HCT116 (cell line): ENCODE data around the gene GRIN2A. TPM values are rescaled to one million over a fixed set of nuclear protein-coding genes. Genes with fewer than 3 reads are reported as not detected.

Experiments
- ATAC-seq: fragments of 200-7000 bp; cut with Tn5 transposase; 2 replicates; pipeline ENCODE4 v1.9.1; 2020; ENCODE audit warnings: mild to moderate bottlenecking, moderate library complexity
- BruUV-seq: library from RNA; stranded (reverse); fragments of 400-500 nt; replicated peaks from 2 replicates; lab custom pipeline; 2021; lab: Mats Ljungman, UMichigan
- CTCF ChIA-PET: fragments of 300-600 bp; sonication (Branson Sonifier 250); formaldehyde crosslinking; loops from one replicate; lab custom pipeline; 2021; ENCODE audit warnings: antibody characterized with exemption; lab: Charles Lee
- POLR2A ChIA-PET: fragments of 300-600, 350-600 bp; sonication (Branson Sonifier 250); formaldehyde crosslinking; loops from one replicate; lab custom pipeline; 2021; ENCODE audit warnings: antibody characterized with exemption; lab: Charles Lee
- RAD21 ChIA-PET, 2 experiments: fragments of 300-600 bp; sonication (Branson Sonifier 250); formaldehyde crosslinking; loops; one replicate each; lab custom pipeline; 2023; ENCODE audit warnings: low total read pairs in 2 of 2; ENCODE audit not compliant: uncharacterized antibody in 2 of 2, unreplicated experiment in 2 of 2, low non-redundant PET in 1 of 2; lab: Charles Lee
- DNase-seq: peaks from one replicate; pipeline ENCODE4 v3.0.0-alpha.2; 2010; ENCODE audit warnings: low read depth, low spot score
- H2AFZ ChIP-seq: fragments of 200-600 bp; shearing (Covaris generic), sonication (generic); 2 replicates; pipeline ENCODE4 v1.6.1; 2017; ENCODE audit warnings: low read depth, mixed run types, mixed read lengths, antibody characterized with exemption, low read length; ENCODE audit not compliant: poor library complexity, severe bottlenecking
- H3K27ac ChIP-seq: 2 replicates; pipeline ENCODE4 v1.5.1; 2012; ENCODE audit warnings: low read depth, low read length
- H3K27me3 ChIP-seq: fragments of 200-600 bp; sonication (generic); 2 replicates; pipeline ENCODE4 v1.6.1; 2016; ENCODE audit warnings: mixed run types, low read length, mixed read lengths; ENCODE audit not compliant: insufficient read depth
- H3K36me3 ChIP-seq, 2 experiments: fragments of 200-500 bp in 1 of 2; fragments of 200-600 bp in 1 of 2; sonication (Bioruptor generic) in 1 of 2; sonication (generic) in 1 of 2; 2 replicates each; pipeline versions ENCODE4 v1.5.1 to v1.6.1; 2014 to 2016; ENCODE audit warnings: low read length in 2 of 2, inconsistent platforms in 1 of 2, mixed read lengths in 1 of 2, mixed run types in 1 of 2; ENCODE audit not compliant: insufficient read depth in 2 of 2, control insufficient read depth in 1 of 2
- H3K4me1 ChIP-seq, 2 experiments: fragments of 200-600 bp in 1 of 2; sonication (generic) in 1 of 2; 2 replicates each; pipeline versions ENCODE4 v1.5.1 to v1.6.1; 2012 to 2017; ENCODE audit warnings: low read length in 2 of 2, inconsistent platforms in 1 of 2, mild to moderate bottlenecking in 1 of 2, mixed read lengths in 1 of 2, mixed run types in 1 of 2, moderate library complexity in 1 of 2; ENCODE audit not compliant: insufficient read depth in 2 of 2, control insufficient read depth in 1 of 2
- H3K4me2 ChIP-seq: fragments of 200-600 bp; sonication (generic); 2 replicates; pipeline ENCODE4 v1.6.1; 2017; ENCODE audit warnings: mixed run types, low read length, mixed read lengths
- H3K4me3 ChIP-seq, 2 experiments: fragments of 200-600 bp in 1 of 2; sonication (generic) in 1 of 2; replicated peaks in 1 of 2; 2 replicates each; pipeline ENCODE4 v1.5.1; 2011 to 2016; ENCODE audit warnings: low read length in 2 of 2, control low read depth in 1 of 2, low read depth in 1 of 2, mild to moderate bottlenecking in 1 of 2, mixed read lengths in 1 of 2, mixed run types in 1 of 2
- H3K79me2 ChIP-seq: fragments of 200-600 bp; sonication (generic); 2 replicates; pipeline ENCODE4 v1.6.1; 2017; ENCODE audit warnings: mild to moderate bottlenecking, mixed run types, low read length, moderate library complexity, mixed read lengths; ENCODE audit not compliant: insufficient read depth
- H3K9ac ChIP-seq: fragments of 200-600 bp; sonication (generic); 2 replicates; pipeline ENCODE4 v1.6.1; 2016; ENCODE audit warnings: low read length, mixed read lengths
- H3K9me2 ChIP-seq: fragments of 200-600 bp; sonication (generic), shearing (Covaris generic); 2 replicates; pipeline ENCODE4 v1.6.1; 2017; ENCODE audit warnings: mixed run types, mild to moderate bottlenecking, moderate library complexity; ENCODE audit not compliant: insufficient read depth
- H3K9me3 ChIP-seq, 2 experiments: fragments of 200-500 bp in 1 of 2; fragments of 200-600 bp in 1 of 2; sonication (Bioruptor generic) in 1 of 2; sonication (generic) in 1 of 2; 2 replicates each; pipeline ENCODE4 v1.6.1; 2014 to 2017; ENCODE audit warnings: low read length in 2 of 2, mixed read lengths in 2 of 2, inconsistent platforms in 1 of 2, low read depth in 1 of 2, mild to moderate bottlenecking in 1 of 2, mixed run types in 1 of 2, moderate library complexity in 1 of 2; ENCODE audit not compliant: control insufficient read depth in 1 of 2, insufficient read depth in 1 of 2
- H4K20me1 ChIP-seq: fragments of 200-600 bp; sonication (generic), shearing (Covaris generic); 2 replicates; pipeline ENCODE4 v1.6.1; 2017; ENCODE audit warnings: mixed run types, mild to moderate bottlenecking, moderate library complexity; ENCODE audit not compliant: insufficient read depth
- CBX3 ChIP-seq: IDR thresholded peaks from 2 replicates; pipeline ENCODE4 v1.6.1; 2012; ENCODE audit warnings: low read depth
- CEBPB ChIP-seq: IDR thresholded peaks from 2 replicates; pipeline ENCODE4 v1.6.1; 2012; ENCODE audit warnings: low read depth
- EGR1 ChIP-seq: IDR thresholded peaks from 2 replicates; pipeline ENCODE4 v1.6.1; 2012; ENCODE audit warnings: low read depth
- ELF1 ChIP-seq: IDR thresholded peaks from 2 replicates; pipeline ENCODE4 v1.6.1; 2012; ENCODE audit warnings: low read depth, borderline replicate concordance
- EZH2 ChIP-seq: fragments of 200-600 bp; sonication (generic); IDR thresholded peaks from 2 replicates; pipeline ENCODE4 v1.6.1; 2017; ENCODE audit warnings: antibody characterized with exemption, mixed run types
- FOSL1 ChIP-seq: IDR thresholded peaks from 2 replicates; pipeline ENCODE4 v1.6.1; 2012; ENCODE audit warnings: low read depth
- JUND ChIP-seq: IDR thresholded peaks from 2 replicates; pipeline ENCODE4 v1.6.1; 2012
- POLR2A ChIP-seq: IDR thresholded peaks from 2 replicates; pipeline ENCODE4 v1.7.0; 2011; ENCODE audit warnings: borderline replicate concordance; ENCODE audit not compliant: insufficient read depth, insufficient read length; ENCODE audit errors: extremely low read depth
- POLR2AphosphoS5 ChIP-seq: IDR thresholded peaks from 2 replicates; pipeline ENCODE4 v1.6.1; 2011; ENCODE audit warnings: mild to moderate bottlenecking, low read depth, low read length, moderate library complexity
- SP1 ChIP-seq: IDR thresholded peaks from 2 replicates; pipeline ENCODE4 v1.6.1; 2012; ENCODE audit warnings: low read depth
- SRF ChIP-seq: IDR thresholded peaks from 2 replicates; pipeline ENCODE4 v1.6.1; 2012; ENCODE audit warnings: low read depth
- YY1 ChIP-seq: IDR thresholded peaks from 2 replicates; pipeline ENCODE4 v1.6.1; 2011; ENCODE audit warnings: low read length, low read depth, moderate library complexity, mild to moderate bottlenecking; ENCODE audit not compliant: insufficient replicate concordance; ENCODE audit errors: extremely low read depth
- ZFX ChIP-seq: fragments of 450-650 bp; IDR thresholded peaks from 2 replicates; pipeline ENCODE4 v1.6.1; 2017
- intact Hi-C: fragments of 100-400 bp; cut with micrococcal nuclease; formaldehyde crosslinking; loops from 2 replicates; pipeline ENCODE4 v1.10.0; 2022
- total RNA-seq: library from RNA; stranded (reverse); gene quantifications from one replicate; pipeline ENCODE4 v1.2.1, GENCODE V29; 2021; ENCODE audit not compliant: unreplicated experiment
- TF ChIP-seq, protein P1 (sequence below): IDR thresholded peaks from 2 replicates; pipeline ENCODE4 v1.6.1; 2012
- TF ChIP-seq, protein P2 (sequence below): IDR thresholded peaks from 2 replicates; pipeline ENCODE4 v1.6.1; 2012
- TF ChIP-seq, protein P3 (sequence below): IDR thresholded peaks from 2 replicates; pipeline ENCODE4 v1.6.1; 2012; ENCODE audit warnings: low read depth
- TF ChIP-seq, protein P4 (sequence below), 3 experiments: fragments of 200-600 bp in 1 of 3; sonication (generic) in 1 of 3; IDR thresholded peaks in 2 of 3; conservative IDR thresholded peaks in 1 of 3; 2 replicates each; pipeline ENCODE4 v1.5.1; 2012 to 2017; ENCODE audit warnings: low read depth in 2 of 3, low read length in 2 of 3, antibody characterized with exemption in 1 of 3, borderline replicate concordance in 1 of 3, control low read depth in 1 of 3, mild to moderate bottlenecking in 1 of 3, mixed read lengths in 1 of 3, mixed run types in 1 of 3, moderate library complexity in 1 of 3; ENCODE audit not compliant: insufficient read depth in 1 of 3

Gene GRIN2A
- total RNA-seq, 1 experiment from 2014 or later: 0.02 TPM

DNA sequence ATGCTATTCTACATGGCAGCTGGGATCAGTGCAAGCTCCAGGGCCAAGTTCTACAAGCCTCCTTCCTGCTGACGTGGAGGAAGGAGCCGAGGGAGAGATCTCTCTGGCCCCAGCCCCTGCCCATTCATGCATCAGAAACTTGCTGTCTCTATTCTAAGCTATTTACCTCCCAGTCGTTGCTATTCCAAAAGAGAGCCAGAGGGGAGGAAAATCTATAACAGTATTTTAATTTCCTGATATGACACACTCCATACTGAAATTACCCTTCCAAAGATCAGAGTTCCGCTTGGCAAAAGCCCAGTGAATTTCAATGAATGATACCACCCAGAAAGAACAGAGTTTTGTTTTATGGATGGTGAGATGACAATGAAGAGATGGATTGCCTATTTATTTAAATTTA is 133.4 kb downstream of the GRIN2A start:
- H3K9ac ChIP-seq: no peak overlapping the region
- no peaks in the 10 kb centered on the region for H3K4me1 ChIP-seq
- ChIA-PET POLR2A (no interaction called here), RAD21 (no interaction called here), CTCF (no interaction called here)
- no peaks in the 10 kb centered on the region for H3K9me3 ChIP-seq
- no peaks in the 10 kb centered on the region for H3K79me2 ChIP-seq
- TF ChIP-seq EZH2: no peak
- no peak for TF ChIP-seq SP1
- TF ChIP-seq FOSL1: no peak
- no peak for TF ChIP-seq YY1
- TF ChIP-seq, protein P1, sequence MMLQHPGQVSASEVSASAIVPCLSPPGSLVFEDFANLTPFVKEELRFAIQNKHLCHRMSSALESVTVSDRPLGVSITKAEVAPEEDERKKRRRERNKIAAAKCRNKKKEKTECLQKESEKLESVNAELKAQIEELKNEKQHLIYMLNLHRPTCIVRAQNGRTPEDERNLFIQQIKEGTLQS: no peak
- no peak for TF ChIP-seq POLR2AphosphoS5
- TF ChIP-seq ELF1: no peak
- TF ChIP-seq EGR1: no peak
- TF ChIP-seq, protein P2, sequence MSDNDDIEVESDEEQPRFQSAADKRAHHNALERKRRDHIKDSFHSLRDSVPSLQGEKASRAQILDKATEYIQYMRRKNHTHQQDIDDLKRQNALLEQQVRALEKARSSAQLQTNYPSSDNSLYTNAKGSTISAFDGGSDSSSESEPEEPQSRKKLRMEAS: no peak
- TF ChIP-seq CBX3: no peak
- no peak for TF ChIP-seq POLR2A
- TF ChIP-seq SRF: no peak
- intact Hi-C loops: no loop called here
- no peak overlapping the region for H3K4me2 ChIP-seq
- no peaks in the 10 kb centered on the region for H3K36me3 ChIP-seq
- H3K4me3 ChIP-seq: no peak overlapping the region
- DNase-seq (no peak), ATAC-seq (no peak)
- H3K27ac ChIP-seq: no peak overlapping the region
- no peaks in the 10 kb centered on the region for H3K9me2 ChIP-seq
- no peaks in the 10 kb centered on the region for H4K20me1 ChIP-seq
- no TSS peak for BruUV-seq
- H2AFZ ChIP-seq: no peak overlapping the region
- H3K27me3 ChIP-seq: peaks cover 27% of the 10 kb centered on the region

DNA sequence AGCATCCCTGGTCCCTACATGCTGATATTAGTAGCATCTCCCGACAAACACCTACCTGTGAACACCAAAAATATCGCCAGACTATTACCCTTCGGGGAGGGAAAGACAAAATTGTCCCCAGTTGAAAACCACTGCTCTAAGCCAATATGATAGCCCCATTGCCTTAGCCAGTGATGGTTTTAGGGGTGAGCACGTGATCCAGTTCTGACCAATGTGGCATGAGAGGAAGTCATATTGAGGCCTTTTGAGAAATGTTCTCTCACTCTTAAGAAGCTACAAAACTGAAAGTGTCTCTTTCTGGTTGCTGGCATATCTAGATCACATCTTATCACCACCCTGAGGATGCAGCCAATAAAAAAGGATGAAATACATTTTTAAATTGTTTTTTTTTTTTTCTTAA is 136.3 kb downstream of the GRIN2A start:
- RAD21 ChIA-PET: no interaction called here
- CTCF ChIA-PET: no interaction called here
- Histone ChIP-seq H3K4me3 (no peak overlapping the region), H3K36me3 (no peaks in the 10 kb centered on the region), H3K9me3 (no peaks in the 10 kb centered on the region), H3K79me2 (no peaks in the 10 kb centered on the region), H3K9me2 (no peaks in the 10 kb centered on the region), H3K4me1 (no peaks in the 10 kb centered on the region), H3K4me2 (no peak overlapping the region), H2AFZ (no peak overlapping the region), H4K20me1 (no peaks in the 10 kb centered on the region), H3K9ac (no peak overlapping the region), H3K27me3 (peaks cover 16% of the 10 kb centered on the region), H3K27ac (no peak overlapping the region)
- no TSS peak for BruUV-seq
- POLR2A ChIA-PET: no interaction called here
- no peak for ATAC-seq
- DNase-seq: no peak
- intact Hi-C loops: no loop called here
- TF ChIP-seq, protein P3, sequence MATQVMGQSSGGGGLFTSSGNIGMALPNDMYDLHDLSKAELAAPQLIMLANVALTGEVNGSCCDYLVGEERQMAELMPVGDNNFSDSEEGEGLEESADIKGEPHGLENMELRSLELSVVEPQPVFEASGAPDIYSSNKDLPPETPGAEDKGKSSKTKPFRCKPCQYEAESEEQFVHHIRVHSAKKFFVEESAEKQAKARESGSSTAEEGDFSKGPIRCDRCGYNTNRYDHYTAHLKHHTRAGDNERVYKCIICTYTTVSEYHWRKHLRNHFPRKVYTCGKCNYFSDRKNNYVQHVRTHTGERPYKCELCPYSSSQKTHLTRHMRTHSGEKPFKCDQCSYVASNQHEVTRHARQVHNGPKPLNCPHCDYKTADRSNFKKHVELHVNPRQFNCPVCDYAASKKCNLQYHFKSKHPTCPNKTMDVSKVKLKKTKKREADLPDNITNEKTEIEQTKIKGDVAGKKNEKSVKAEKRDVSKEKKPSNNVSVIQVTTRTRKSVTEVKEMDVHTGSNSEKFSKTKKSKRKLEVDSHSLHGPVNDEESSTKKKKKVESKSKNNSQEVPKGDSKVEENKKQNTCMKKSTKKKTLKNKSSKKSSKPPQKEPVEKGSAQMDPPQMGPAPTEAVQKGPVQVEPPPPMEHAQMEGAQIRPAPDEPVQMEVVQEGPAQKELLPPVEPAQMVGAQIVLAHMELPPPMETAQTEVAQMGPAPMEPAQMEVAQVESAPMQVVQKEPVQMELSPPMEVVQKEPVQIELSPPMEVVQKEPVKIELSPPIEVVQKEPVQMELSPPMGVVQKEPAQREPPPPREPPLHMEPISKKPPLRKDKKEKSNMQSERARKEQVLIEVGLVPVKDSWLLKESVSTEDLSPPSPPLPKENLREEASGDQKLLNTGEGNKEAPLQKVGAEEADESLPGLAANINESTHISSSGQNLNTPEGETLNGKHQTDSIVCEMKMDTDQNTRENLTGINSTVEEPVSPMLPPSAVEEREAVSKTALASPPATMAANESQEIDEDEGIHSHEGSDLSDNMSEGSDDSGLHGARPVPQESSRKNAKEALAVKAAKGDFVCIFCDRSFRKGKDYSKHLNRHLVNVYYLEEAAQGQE: no peak
- TF ChIP-seq YY1: no peak
- no peak for TF ChIP-seq ZFX
- TF ChIP-seq, protein P4, sequence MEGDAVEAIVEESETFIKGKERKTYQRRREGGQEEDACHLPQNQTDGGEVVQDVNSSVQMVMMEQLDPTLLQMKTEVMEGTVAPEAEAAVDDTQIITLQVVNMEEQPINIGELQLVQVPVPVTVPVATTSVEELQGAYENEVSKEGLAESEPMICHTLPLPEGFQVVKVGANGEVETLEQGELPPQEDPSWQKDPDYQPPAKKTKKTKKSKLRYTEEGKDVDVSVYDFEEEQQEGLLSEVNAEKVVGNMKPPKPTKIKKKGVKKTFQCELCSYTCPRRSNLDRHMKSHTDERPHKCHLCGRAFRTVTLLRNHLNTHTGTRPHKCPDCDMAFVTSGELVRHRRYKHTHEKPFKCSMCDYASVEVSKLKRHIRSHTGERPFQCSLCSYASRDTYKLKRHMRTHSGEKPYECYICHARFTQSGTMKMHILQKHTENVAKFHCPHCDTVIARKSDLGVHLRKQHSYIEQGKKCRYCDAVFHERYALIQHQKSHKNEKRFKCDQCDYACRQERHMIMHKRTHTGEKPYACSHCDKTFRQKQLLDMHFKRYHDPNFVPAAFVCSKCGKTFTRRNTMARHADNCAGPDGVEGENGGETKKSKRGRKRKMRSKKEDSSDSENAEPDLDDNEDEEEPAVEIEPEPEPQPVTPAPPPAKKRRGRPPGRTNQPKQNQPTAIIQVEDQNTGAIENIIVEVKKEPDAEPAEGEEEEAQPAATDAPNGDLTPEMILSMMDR (IDR thresholded peaks at IDR 0.05 in 2 of 3, conservative IDR thresholded peaks at IDR 0.05 in 1 of 3; ENCODE audit: borderline replicate concordance in 1 of 3, insufficient read depth in 1 of 3, low read depth in 2 of 3, low read length in 2 of 3): no peak
- TF ChIP-seq EZH2: no peak
- TF ChIP-seq SRF: no peak
- TF ChIP-seq SP1: no peak
- no peak for TF ChIP-seq JUND
- no peak for TF ChIP-seq CEBPB
- TF ChIP-seq FOSL1: no peak
- TF ChIP-seq, protein P1: no peak
